ENCODE results near the gene ZDHHC3. TPM values are rescaled to one million over a fixed set of nuclear protein-coding genes. Genes with fewer than 3 reads are reported as not detected.

Gene ZDHHC3
- polyA plus RNA-seq, 1 of the 3 experiments (the other 2 are of a cell fraction), result 60.7 TPM

DNA sequence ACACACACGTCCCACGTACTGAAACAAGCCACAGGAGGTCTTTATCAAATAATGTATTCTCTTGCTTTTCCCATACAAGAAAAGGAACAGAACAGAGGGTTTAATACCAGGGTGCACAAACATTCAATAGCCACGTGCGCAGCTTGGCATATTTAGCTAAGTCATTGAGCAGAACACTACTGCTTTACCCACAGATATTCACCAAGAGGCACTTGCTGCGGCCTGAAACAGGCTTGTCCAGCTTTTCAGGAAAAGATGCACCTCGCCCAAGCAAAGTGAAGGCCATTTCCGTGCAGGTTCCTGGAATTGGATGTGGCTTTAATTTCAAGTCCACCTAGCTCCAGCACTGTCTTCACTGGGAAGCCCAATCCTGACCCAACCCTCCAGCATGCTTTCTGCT is 17.6 kb downstream of the ZDHHC3 start:
- TF ChIP-seq MXI1 (IDR thresholded peaks at IDR 0.05; ENCODE audit: low read depth, low read length) (no peak), MEF2A (IDR thresholded peaks at IDR 0.05; ENCODE audit: borderline replicate concordance, low read depth) (no peak), NFIC (IDR thresholded peaks at IDR 0.05; ENCODE audit: borderline replicate concordance) (no peak), FOSL2 (IDR thresholded peaks at IDR 0.05; ENCODE audit: borderline replicate concordance, low read depth) (no peak), FOXJ3 (CRISPR knock-in tag; IDR thresholded peaks at IDR 0.05) (peak; percentile 11; the same call in 1 of the 2 replicates), GATA2 (CRISPR knock-in tag; IDR thresholded peaks at IDR 0.05) (0 out of 2 replicates have a peak, but pooled peaks have one; percentile 1), YY1 (IDR thresholded peaks at IDR 0.05; ENCODE audit: low read depth) (no peak), RXRA (IDR thresholded peaks at IDR 0.05; ENCODE audit: borderline replicate concordance, low read depth) (no peak), JUND (IDR thresholded peaks at IDR 0.05) (no peak)
- TF ChIP-seq, protein P1, sequence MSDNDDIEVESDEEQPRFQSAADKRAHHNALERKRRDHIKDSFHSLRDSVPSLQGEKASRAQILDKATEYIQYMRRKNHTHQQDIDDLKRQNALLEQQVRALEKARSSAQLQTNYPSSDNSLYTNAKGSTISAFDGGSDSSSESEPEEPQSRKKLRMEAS (IDR thresholded peaks at IDR 0.05; ENCODE audit: low read depth), result no peak
- TF ChIP-seq, protein P2, sequence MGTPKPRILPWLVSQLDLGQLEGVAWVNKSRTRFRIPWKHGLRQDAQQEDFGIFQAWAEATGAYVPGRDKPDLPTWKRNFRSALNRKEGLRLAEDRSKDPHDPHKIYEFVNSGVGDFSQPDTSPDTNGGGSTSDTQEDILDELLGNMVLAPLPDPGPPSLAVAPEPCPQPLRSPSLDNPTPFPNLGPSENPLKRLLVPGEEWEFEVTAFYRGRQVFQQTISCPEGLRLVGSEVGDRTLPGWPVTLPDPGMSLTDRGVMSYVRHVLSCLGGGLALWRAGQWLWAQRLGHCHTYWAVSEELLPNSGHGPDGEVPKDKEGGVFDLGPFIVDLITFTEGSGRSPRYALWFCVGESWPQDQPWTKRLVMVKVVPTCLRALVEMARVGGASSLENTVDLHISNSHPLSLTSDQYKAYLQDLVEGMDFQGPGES (IDR thresholded peaks at IDR 0.05; ENCODE audit: low read depth, low read length), result no peak
- Histone ChIP-seq H3K79me2 (ENCODE audit: insufficient read depth) (peaks cover 35% of the 10 kb centered on the region; the same call in 1 of the 2 replicates), H3K9me2 (no peaks in the 10 kb centered on the region), H3K9ac (no peak overlapping the region), H2AFZ (ENCODE audit: low read depth) (no peak overlapping the region), H3K4me2 (no peak overlapping the region), H3K9me3 (no peaks in the 10 kb centered on the region), H3F3A (replicated peaks; ENCODE audit: insufficient read depth) (no peaks in the 10 kb centered on the region), H3K27ac (ENCODE audit: low read depth in 2 of 2, low read length in 1 of 2) (peak overlapping the region in 1 of 2 experiments; percentile 92; a peak in 2 of 4 replicates), H4K20me1 (ENCODE audit: insufficient read depth) (0 out of 2 replicates have a peak, but pooled peaks cover 17% of the 10 kb centered on the region), H3K4me1 (ENCODE audit: control insufficient read depth in 1 of 2, insufficient read depth in 2 of 2, low read depth in 1 of 2, low read length in 1 of 2) (peaks cover 0 to 45% of the 10 kb centered on the region in 2 experiments; a peak in 2 of 4 replicates), H3K36me3 (replicated peaks in 1 of 2; ENCODE audit: control insufficient read depth in 1 of 2, insufficient read depth in 2 of 2, low read length in 1 of 2) (peaks cover 4 to 21% of the 10 kb centered on the region in 2 experiments), H3K27me3 (ENCODE audit: insufficient read depth) (no peaks in the 10 kb centered on the region), H3K4me3 (ENCODE audit: low read depth in 2 of 2, low read length in 1 of 2) (no peak overlapping the region)
- ChIA-PET CTCF (interaction anchor here (0.9 to 1.6 kb wide), 2 partner anchors 18 to 44 kb away, joined by 3 to 5 read pairs; partner anchors contain the start of genes EXOSC7 and ZDHHC3), POLR2A (no interaction called here)
- WGBS (ENCODE audit: low lambda C conversion rate), result 89% methylated on average over 7 of the region's 7 CpGs
- DNase-seq, result no peak

DNA sequence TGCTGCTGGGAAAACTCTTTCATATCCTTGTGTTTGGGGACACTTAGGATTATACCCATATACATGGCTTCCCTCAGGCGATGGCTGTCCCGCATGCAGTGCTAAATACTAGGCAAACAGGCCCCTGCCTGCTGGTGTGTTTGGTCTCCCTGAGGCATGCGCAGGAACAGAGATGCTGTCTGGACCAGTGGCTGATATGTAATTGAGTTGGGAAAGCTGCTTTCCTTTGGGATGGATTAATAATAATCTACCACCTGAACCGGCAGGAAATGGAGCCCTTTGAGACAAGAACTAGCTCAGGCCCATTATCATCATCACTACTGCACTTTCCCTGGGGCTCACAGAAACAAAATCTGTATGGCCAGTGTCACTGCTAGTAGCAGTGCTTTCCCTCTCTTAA is 18.0 kb downstream of the ZDHHC3 start:
- H4K20me1 ChIP-seq (ENCODE audit: insufficient read depth), result 0 out of 2 replicates have a peak, but pooled peaks cover 15% of the 10 kb centered on the region
- H3K27ac ChIP-seq (ENCODE audit: low read depth in 2 of 2, low read length in 1 of 2), result peak overlapping the region in 1 of 2 experiments; percentile 92; a peak in 2 of 4 replicates
- H3K4me3 ChIP-seq (ENCODE audit: low read depth in 2 of 2, low read length in 1 of 2), result no peak overlapping the region
- DNase-seq, result peak; percentile 57
- ChIA-PET POLR2A (no interaction called here), CTCF (interaction anchor here (0.9 to 1.6 kb wide), 2 partner anchors 19 to 43 kb away, joined by 3 to 5 read pairs; partner anchors contain the start of genes EXOSC7 and ZDHHC3)
- H3K27me3 ChIP-seq (ENCODE audit: insufficient read depth), result no peaks in the 10 kb centered on the region
- peaks cover 0 to 43% of the 10 kb centered on the region in 2 experiments; a peak in 2 of 4 replicates for H3K4me1 ChIP-seq (ENCODE audit: control insufficient read depth in 1 of 2, insufficient read depth in 2 of 2, low read depth in 1 of 2, low read length in 1 of 2)
- no peak overlapping the region for H3K4me2 ChIP-seq
- no peaks in the 10 kb centered on the region for H3F3A ChIP-seq (replicated peaks; ENCODE audit: insufficient read depth)
- H3K9ac ChIP-seq, result no peak overlapping the region
- H3K79me2 ChIP-seq (ENCODE audit: insufficient read depth), result peaks cover 31% of the 10 kb centered on the region; the same call in 1 of the 2 replicates
- WGBS (ENCODE audit: low lambda C conversion rate), result 72% methylated on average over 4 of the region's 4 CpGs
- TF ChIP-seq EP300 (IDR thresholded peaks at IDR 0.05; ENCODE audit: borderline replicate concordance in 1 of 2, low read depth in 1 of 2, low read length in 1 of 2) (peak in 1 of 2 experiments; percentile 59; a peak in 1 of 4 replicates), EZH2phosphoT487 (IDR thresholded peaks at IDR 0.05; ENCODE audit: borderline replicate concordance, low read depth) (no peak), CHD2 (IDR thresholded peaks at IDR 0.05; ENCODE audit: low read length, partially characterized antibody) (peak; percentile 10), POLR2AphosphoS5 (IDR thresholded peaks at IDR 0.05; ENCODE audit: low read depth, low read length) (no peak), FOXJ3 (CRISPR knock-in tag; IDR thresholded peaks at IDR 0.05) (peak; percentile 65), GATA2 (CRISPR knock-in tag; IDR thresholded peaks at IDR 0.05) (peak; percentile 40; the same call in 1 of the 2 replicates)
- H3K36me3 ChIP-seq (replicated peaks in 1 of 2; ENCODE audit: control insufficient read depth in 1 of 2, insufficient read depth in 2 of 2, low read length in 1 of 2), result peaks cover 4 to 24% of the 10 kb centered on the region in 2 experiments
- no peaks in the 10 kb centered on the region for H3K9me2 ChIP-seq
- no peaks in the 10 kb centered on the region for H3K9me3 ChIP-seq
- H2AFZ ChIP-seq (ENCODE audit: low read depth), result no peak overlapping the region
